ENCODE results near the gene SMAD6. TPM values are rescaled to one million over a fixed set of nuclear protein-coding genes. Genes with fewer than 3 reads are reported as not detected.

The SMAD6 gene
- total and polyA plus RNA-seq, 2 donors (not counting 1 experiment from before 2014, with no cell fraction given), result 1.2 to 8.9 TPM

DNA sequence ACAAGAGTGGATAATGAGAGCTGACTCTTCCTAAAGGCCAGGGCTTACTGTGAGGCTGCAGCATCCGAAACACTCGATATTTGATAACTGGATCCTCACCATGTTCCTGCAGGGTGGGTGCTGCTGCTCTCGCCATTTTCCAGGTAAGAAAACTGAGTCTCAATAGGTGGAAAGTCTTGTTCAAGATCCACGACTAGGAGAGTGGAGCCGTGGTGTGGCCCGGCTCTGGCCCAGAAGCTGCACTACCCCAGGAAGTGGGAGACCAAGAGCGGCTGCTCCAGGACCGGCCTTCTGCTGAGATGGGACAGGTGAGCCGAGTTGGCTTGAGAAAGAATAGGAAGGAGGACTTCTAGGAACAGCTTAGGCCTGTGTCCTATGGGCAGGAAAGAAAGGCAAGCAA is 121.6 kb downstream of the SMAD6 start:
- Histone ChIP-seq H3K4me1 (ENCODE audit: control insufficient read depth, extremely low read depth, insufficient read depth, low read length) (peaks cover 5% of the 10 kb centered on the region), H3K36me3 (ENCODE audit: control insufficient read depth, insufficient read depth, low read length) (no peaks in the 10 kb centered on the region), H3K27ac (ENCODE audit: insufficient read depth, low read length) (no peak overlapping the region), H3K79me2 (ENCODE audit: control insufficient read depth, insufficient read depth, low read length) (no peaks in the 10 kb centered on the region), H4K20me1 (ENCODE audit: control insufficient read depth, extremely low read depth, insufficient read depth, low read length) (no peaks in the 10 kb centered on the region), H3K9ac (ENCODE audit: insufficient read depth, low read length) (no peak overlapping the region), H3K4me3 (replicated peaks in 1 of 4; ENCODE audit: control extremely low read depth in 1 of 4, insufficient read depth in 1 of 4, low read depth in 3 of 4, low read length in 4 of 4) (no peak overlapping the region), H3K27me3 (ENCODE audit: control insufficient read depth, insufficient read depth, low read length) (no peaks in the 10 kb centered on the region), H2AFZ (ENCODE audit: low read length) (no peak overlapping the region), H3K9me3 (ENCODE audit: control insufficient read depth, insufficient read depth, low read depth, low read length) (no peaks in the 10 kb centered on the region), H3K4me2 (ENCODE audit: extremely low read depth, insufficient read depth, low read length) (no peak overlapping the region)
- DNase-seq (ENCODE audit: low read depth in 2 of 2), result no peak
- TF ChIP-seq EZH2 (IDR thresholded peaks at IDR 0.05; ENCODE audit: low read length, missing control alignments), result no peak
- TF ChIP-seq, protein P1, sequence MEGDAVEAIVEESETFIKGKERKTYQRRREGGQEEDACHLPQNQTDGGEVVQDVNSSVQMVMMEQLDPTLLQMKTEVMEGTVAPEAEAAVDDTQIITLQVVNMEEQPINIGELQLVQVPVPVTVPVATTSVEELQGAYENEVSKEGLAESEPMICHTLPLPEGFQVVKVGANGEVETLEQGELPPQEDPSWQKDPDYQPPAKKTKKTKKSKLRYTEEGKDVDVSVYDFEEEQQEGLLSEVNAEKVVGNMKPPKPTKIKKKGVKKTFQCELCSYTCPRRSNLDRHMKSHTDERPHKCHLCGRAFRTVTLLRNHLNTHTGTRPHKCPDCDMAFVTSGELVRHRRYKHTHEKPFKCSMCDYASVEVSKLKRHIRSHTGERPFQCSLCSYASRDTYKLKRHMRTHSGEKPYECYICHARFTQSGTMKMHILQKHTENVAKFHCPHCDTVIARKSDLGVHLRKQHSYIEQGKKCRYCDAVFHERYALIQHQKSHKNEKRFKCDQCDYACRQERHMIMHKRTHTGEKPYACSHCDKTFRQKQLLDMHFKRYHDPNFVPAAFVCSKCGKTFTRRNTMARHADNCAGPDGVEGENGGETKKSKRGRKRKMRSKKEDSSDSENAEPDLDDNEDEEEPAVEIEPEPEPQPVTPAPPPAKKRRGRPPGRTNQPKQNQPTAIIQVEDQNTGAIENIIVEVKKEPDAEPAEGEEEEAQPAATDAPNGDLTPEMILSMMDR (conservative IDR thresholded peaks at IDR 0.05 in 1 of 2, IDR thresholded peaks at IDR 0.05 in 1 of 2; ENCODE audit: low read depth in 1 of 2, low read length in 2 of 2), result no peak

DNA sequence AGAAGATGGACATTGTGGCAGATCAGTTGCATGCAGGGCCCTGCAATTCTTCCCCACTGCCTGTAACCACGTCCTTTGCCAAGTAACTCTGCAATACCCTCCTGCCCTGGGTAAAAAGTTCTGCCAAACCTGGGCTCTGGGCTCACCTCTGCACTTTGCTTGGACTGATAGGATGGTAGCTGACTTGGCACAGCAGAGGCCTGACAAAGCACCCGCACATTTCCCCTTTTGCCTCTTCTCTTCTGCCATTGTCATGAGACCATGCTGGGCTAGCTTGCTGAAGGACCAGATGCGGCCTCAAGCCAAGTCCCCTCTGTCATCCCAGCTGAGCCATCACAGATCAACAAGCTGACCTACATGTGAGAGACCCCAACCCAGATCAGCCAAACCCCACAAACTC is 122.4 kb downstream of the SMAD6 start:
- no peaks in the 10 kb centered on the region for H3K27me3 ChIP-seq (ENCODE audit: control insufficient read depth, insufficient read depth, low read length)

DNA sequence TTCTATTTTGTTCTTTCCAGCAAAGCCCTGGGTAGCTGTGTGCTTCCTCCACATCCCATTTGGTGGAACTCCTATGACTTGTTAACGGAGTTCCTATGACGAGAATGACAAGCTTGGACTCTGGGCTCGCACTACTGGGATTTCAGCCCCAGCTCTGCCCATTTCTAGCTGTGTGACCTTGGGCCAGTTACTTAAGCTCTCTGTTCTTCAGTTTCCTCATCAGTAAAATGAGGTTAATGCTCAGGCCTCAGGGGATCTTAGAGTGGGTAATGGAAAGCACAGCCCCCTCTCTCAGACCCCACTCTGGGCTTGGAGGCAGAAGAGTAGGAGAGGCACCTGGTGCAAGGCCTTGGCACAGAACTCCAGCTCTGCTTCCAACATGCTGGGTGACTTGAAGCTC is 123.1 kb downstream of the SMAD6 start:
- TF ChIP-seq, protein P1 (conservative IDR thresholded peaks at IDR 0.05 in 1 of 2, IDR thresholded peaks at IDR 0.05 in 1 of 2; ENCODE audit: low read depth in 1 of 2, low read length in 2 of 2), result no peak
- no peak for TF ChIP-seq EZH2 (IDR thresholded peaks at IDR 0.05; ENCODE audit: low read length, missing control alignments)
- H3K9ac ChIP-seq (ENCODE audit: insufficient read depth, low read length), result no peak overlapping the region
- no peak overlapping the region for H3K4me2 ChIP-seq (ENCODE audit: extremely low read depth, insufficient read depth, low read length)
- H4K20me1 ChIP-seq (ENCODE audit: control insufficient read depth, extremely low read depth, insufficient read depth, low read length), result no peaks in the 10 kb centered on the region
- no peak for DNase-seq (ENCODE audit: low read depth in 2 of 2)
- H3K27ac ChIP-seq (ENCODE audit: insufficient read depth, low read length), result no peak overlapping the region
- H3K4me1 ChIP-seq (ENCODE audit: control insufficient read depth, extremely low read depth, insufficient read depth, low read length), result peaks cover 5% of the 10 kb centered on the region
- no peaks in the 10 kb centered on the region for H3K9me3 ChIP-seq (ENCODE audit: control insufficient read depth, insufficient read depth, low read depth, low read length)
- no peak overlapping the region for H3K4me3 ChIP-seq (replicated peaks in 1 of 4; ENCODE audit: control extremely low read depth in 1 of 4, insufficient read depth in 1 of 4, low read depth in 3 of 4, low read length in 4 of 4)
- no peaks in the 10 kb centered on the region for H3K27me3 ChIP-seq (ENCODE audit: control insufficient read depth, insufficient read depth, low read length)
- no peaks in the 10 kb centered on the region for H3K79me2 ChIP-seq (ENCODE audit: control insufficient read depth, insufficient read depth, low read length)
- no peaks in the 10 kb centered on the region for H3K36me3 ChIP-seq (ENCODE audit: control insufficient read depth, insufficient read depth, low read length)
- H2AFZ ChIP-seq (ENCODE audit: low read length), result no peak overlapping the region

More for the DNA sequence above, 122.4 kb downstream of the SMAD6 start:
- Histone ChIP-seq H3K36me3 (ENCODE audit: control insufficient read depth, insufficient read depth, low read length) (no peaks in the 10 kb centered on the region), H3K79me2 (ENCODE audit: control insufficient read depth, insufficient read depth, low read length) (no peaks in the 10 kb centered on the region), H3K4me2 (ENCODE audit: extremely low read depth, insufficient read depth, low read length) (no peak overlapping the region), H3K9ac (ENCODE audit: insufficient read depth, low read length) (no peak overlapping the region), H4K20me1 (ENCODE audit: control insufficient read depth, extremely low read depth, insufficient read depth, low read length) (no peaks in the 10 kb centered on the region), H3K4me1 (ENCODE audit: control insufficient read depth, extremely low read depth, insufficient read depth, low read length) (peaks cover 5% of the 10 kb centered on the region), H3K4me3 (replicated peaks in 1 of 4; ENCODE audit: control extremely low read depth in 1 of 4, insufficient read depth in 1 of 4, low read depth in 3 of 4, low read length in 4 of 4) (no peak overlapping the region), H3K27ac (ENCODE audit: insufficient read depth, low read length) (no peak overlapping the region), H2AFZ (ENCODE audit: low read length) (no peak overlapping the region), H3K9me3 (ENCODE audit: control insufficient read depth, insufficient read depth, low read depth, low read length) (no peaks in the 10 kb centered on the region)
- TF ChIP-seq, protein P1 (conservative IDR thresholded peaks at IDR 0.05 in 1 of 2, IDR thresholded peaks at IDR 0.05 in 1 of 2; ENCODE audit: low read depth in 1 of 2, low read length in 2 of 2), result no peak
- no peak for TF ChIP-seq EZH2 (IDR thresholded peaks at IDR 0.05; ENCODE audit: low read length, missing control alignments)
- no peak for DNase-seq (ENCODE audit: low read depth in 2 of 2)

Data from fibroblast of lung (primary cell).